Stomach smooth muscle (tissue), 2 donors: ENCODE measurements around the gene AS3MT.

Experiments used
- H3K27ac ChIP-seq: one replicate; pipeline ENCODE4 v1.7.0; 2013; ENCODE audit warnings: mild to moderate bottlenecking, low read length, inconsistent platforms
- H3K27me3 ChIP-seq, 2 donors: one replicate each; pipeline ENCODE4 v1.7.0; 2013; ENCODE audit warnings: low read length in 2 of 2; ENCODE audit not compliant: insufficient read depth in 2 of 2, control insufficient read depth in 1 of 2
- H3K36me3 ChIP-seq, 2 donors: one replicate each; pipeline ENCODE4 v1.7.0; 2013; ENCODE audit warnings: low read length in 2 of 2; ENCODE audit not compliant: control insufficient read depth in 2 of 2, insufficient read depth in 2 of 2
- H3K4me1 ChIP-seq: one replicate; pipeline ENCODE4 v1.7.0; 2013; ENCODE audit warnings: low read length; ENCODE audit not compliant: control insufficient read depth, insufficient read depth
- H3K4me3 ChIP-seq, 2 donors: one replicate each; pipeline ENCODE4 v1.7.0; 2013; ENCODE audit warnings: low read length in 2 of 2
- H3K9ac ChIP-seq, 2 donors: one replicate each; pipeline ENCODE4 v1.7.0; 2013; ENCODE audit warnings: low read length in 2 of 2, mild to moderate bottlenecking in 1 of 2
- H3K9me3 ChIP-seq, 2 donors: one replicate each; pipeline ENCODE4 v1.7.0; 2013; ENCODE audit warnings: low read length in 2 of 2; ENCODE audit not compliant: control insufficient read depth in 2 of 2
- donor health status: healthy.
- donor health status: Pancreatic carcinoma.

AS3MT gene

DNA sequence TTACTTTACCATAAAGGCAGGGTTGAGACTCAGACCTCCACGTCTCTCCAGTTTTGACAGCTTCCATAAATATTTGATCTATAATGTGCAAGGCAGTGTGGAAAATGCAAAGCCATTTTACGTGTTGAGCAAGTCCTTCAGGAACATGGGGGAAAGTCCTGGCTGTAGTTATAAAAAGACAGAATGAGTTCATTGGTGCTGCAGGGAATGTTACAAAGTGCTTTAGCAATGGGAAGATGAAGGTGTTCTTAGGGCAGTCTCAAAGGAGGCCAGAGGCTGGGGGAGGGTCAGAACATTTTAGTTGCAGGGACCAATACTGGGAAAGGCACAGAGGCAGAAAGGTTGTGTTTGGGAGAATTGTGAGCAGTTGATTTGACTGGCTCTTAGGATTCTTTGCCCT lies 76.7 kb downstream of the AS3MT start:
- Histone ChIP-seq H3K27ac (no peak overlapping the region), H3K4me3 (no peak overlapping the region), H3K27me3 (no peaks in the 10 kb centered on the region), H3K9ac (no peak overlapping the region), H3K36me3 (no peaks in the 10 kb centered on the region), H3K9me3 (no peaks in the 10 kb centered on the region), H3K4me1 (no peaks in the 10 kb centered on the region)

GRCh38 chr10:102946992-102947391 lies 77.7 kb downstream of the AS3MT start:
- no peak overlapping the region for H3K9ac ChIP-seq
- H3K36me3 ChIP-seq, result no peaks in the 10 kb centered on the region

GRCh38 chr10:102948176-102948575 lies 78.9 kb downstream of the AS3MT start:
- Histone ChIP-seq H3K4me3 (no peak overlapping the region), H3K4me1 (no peaks in the 10 kb centered on the region), H3K9me3 (no peaks in the 10 kb centered on the region)

More at GRCh38 chr10:102946992-102947391, 77.7 kb downstream of the AS3MT start:
- no peaks in the 10 kb centered on the region for H3K27me3 ChIP-seq
- no peaks in the 10 kb centered on the region for H3K4me1 ChIP-seq
- no peak overlapping the region for H3K27ac ChIP-seq
- H3K4me3 ChIP-seq, result no peak overlapping the region
- H3K9me3 ChIP-seq, result no peaks in the 10 kb centered on the region

GRCh38 chr10:102948786-102949185 lies 79.5 kb downstream of the AS3MT start:
- no peaks in the 10 kb centered on the region for H3K36me3 ChIP-seq
- no peaks in the 10 kb centered on the region for H3K4me1 ChIP-seq
- H3K9me3 ChIP-seq, result no peaks in the 10 kb centered on the region
- H3K27me3 ChIP-seq, result no peaks in the 10 kb centered on the region
- no peak overlapping the region for H3K27ac ChIP-seq
- H3K9ac ChIP-seq, result no peak overlapping the region
- no peak overlapping the region for H3K4me3 ChIP-seq

More at GRCh38 chr10:102948176-102948575, 78.9 kb downstream of the AS3MT start:
- Histone ChIP-seq H3K9ac (no peak overlapping the region), H3K27ac (no peak overlapping the region), H3K27me3 (no peaks in the 10 kb centered on the region), H3K36me3 (no peaks in the 10 kb centered on the region)

DNA sequence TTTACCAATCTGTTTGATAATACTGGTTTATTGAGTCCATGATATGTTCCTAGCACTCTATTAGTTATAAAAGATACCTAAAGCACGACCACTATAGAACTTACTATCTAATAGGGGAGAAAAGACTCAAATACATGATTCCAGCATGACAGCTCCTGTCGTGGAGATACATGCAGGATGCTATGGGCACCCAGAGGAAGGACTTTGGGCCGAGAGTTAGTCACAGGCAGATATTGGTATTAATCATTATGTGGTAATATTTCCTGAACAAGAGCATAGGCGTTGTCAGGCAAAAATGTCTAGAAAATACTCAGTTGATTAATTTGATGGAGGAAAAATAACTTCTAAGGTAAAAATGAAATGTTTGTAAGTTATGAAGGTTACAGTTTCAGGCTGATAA lies 80.6 kb downstream of the AS3MT start:
- Histone ChIP-seq H3K27ac (no peak overlapping the region), H3K27me3 (no peaks in the 10 kb centered on the region), H3K36me3 (no peaks in the 10 kb centered on the region), H3K9me3 (no peaks in the 10 kb centered on the region), H3K4me3 (no peak overlapping the region), H3K4me1 (no peaks in the 10 kb centered on the region), H3K9ac (no peak overlapping the region)

- no peaks in the 10 kb centered on the region for H3K27me3 ChIP-seq
Measured at GRCh38 chr10:102951316-102951715, 82.0 kb downstream of the AS3MT start.

More at GRCh38 chr10:102951316-102951715, 82.0 kb downstream of the AS3MT start:
- Histone ChIP-seq H3K4me3 (no peak overlapping the region), H3K9ac (no peak overlapping the region), H3K36me3 (no peaks in the 10 kb centered on the region), H3K9me3 (no peaks in the 10 kb centered on the region), H3K4me1 (no peaks in the 10 kb centered on the region), H3K27ac (no peak overlapping the region)
